ENCODE results near the gene COL18A1. TPM values are rescaled to one million over a fixed set of nuclear protein-coding genes. Genes with fewer than 3 reads are reported as not detected.

COL18A1 gene
- total RNA-seq, 1 experiment from 2014 or later = 0.11 TPM

DNA sequence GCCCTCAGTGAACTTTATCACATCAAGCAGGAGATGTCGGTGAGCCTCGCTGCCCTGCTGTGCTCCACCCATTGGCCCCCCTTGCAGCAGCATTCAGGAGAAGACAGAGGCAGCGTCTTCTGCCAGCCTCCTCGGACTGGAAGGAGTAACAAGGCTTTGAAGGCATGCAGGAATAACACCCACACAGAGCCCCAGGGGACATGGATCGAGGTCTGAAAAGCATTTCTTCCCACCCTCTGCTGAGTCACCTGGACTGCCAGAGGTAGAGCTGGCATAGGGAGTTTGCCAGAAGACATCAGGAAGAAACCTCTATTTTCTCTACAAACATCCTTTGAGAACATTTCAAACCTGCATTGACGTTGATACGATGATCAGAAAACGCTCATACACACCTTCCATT lies 42.9 kb downstream of the COL18A1 start:
- H3K4me1 ChIP-seq (ENCODE audit: low read length) = no peaks in the 10 kb centered on the region
- H3K36me3 ChIP-seq (ENCODE audit: insufficient read depth, low read length) = no peaks in the 10 kb centered on the region
- peaks cover 10% of the 10 kb centered on the region for H3K9me3 ChIP-seq (ENCODE audit: low read length)
- H2AFZ ChIP-seq (ENCODE audit: low read length) = no peak overlapping the region
- H3K9ac ChIP-seq (ENCODE audit: low read length) = no peak overlapping the region
- H3K4me2 ChIP-seq (ENCODE audit: low read depth, low read length, poor library complexity, severe bottlenecking) = no peak overlapping the region
- no peak for DNase-seq
- H3K27me3 ChIP-seq (ENCODE audit: low read length) = no peaks in the 10 kb centered on the region
- H4K20me1 ChIP-seq (ENCODE audit: insufficient read depth, low read depth, low read length) = no peaks in the 10 kb centered on the region
- no peak overlapping the region for H3K4me3 ChIP-seq (ENCODE audit: low read length)
- H3K9me2 ChIP-seq (replicated peaks; ENCODE audit: insufficient read depth, low read length) = no peaks in the 10 kb centered on the region
- H3K27ac ChIP-seq (ENCODE audit: low read length) = no peak overlapping the region
- no peaks in the 10 kb centered on the region for H3K79me2 ChIP-seq (ENCODE audit: low read length)

DNA sequence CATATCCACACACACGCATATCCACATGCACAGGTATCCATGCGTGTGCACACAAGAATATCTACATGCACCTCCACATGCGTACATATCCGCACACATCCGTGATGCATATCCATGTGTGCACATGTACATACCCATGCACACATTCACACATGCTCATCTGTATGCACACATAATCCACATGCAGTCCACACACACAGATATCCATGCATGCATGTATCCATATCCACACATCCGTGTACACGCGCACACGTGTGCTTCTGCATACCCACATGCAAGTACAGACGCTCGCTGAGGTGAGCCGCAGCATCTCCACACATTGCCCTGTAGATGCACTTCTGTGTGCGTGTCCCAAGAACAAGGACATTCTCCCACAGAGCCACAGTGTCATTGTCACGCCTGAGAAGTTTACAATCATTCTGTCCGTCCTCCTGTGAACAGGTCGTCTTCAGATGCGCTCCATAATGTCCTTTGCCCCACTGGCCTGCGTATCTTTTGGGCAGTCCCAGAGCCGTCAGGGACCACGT lies 43.4 kb downstream of the COL18A1 start:
- Histone ChIP-seq H2AFZ (ENCODE audit: low read length) (no peak overlapping the region), H3K27ac (ENCODE audit: low read length) (no peak overlapping the region), H3K4me2 (ENCODE audit: low read depth, low read length, poor library complexity, severe bottlenecking) (no peak overlapping the region), H4K20me1 (ENCODE audit: insufficient read depth, low read depth, low read length) (no peaks in the 10 kb centered on the region), H3K9me2 (replicated peaks; ENCODE audit: insufficient read depth, low read length) (no peaks in the 10 kb centered on the region), H3K9me3 (ENCODE audit: low read length) (peaks cover 14% of the 10 kb centered on the region), H3K9ac (ENCODE audit: low read length) (no peak overlapping the region), H3K27me3 (ENCODE audit: low read length) (no peaks in the 10 kb centered on the region), H3K4me3 (ENCODE audit: low read length) (no peak overlapping the region), H3K4me1 (ENCODE audit: low read length) (no peaks in the 10 kb centered on the region), H3K79me2 (ENCODE audit: low read length) (no peaks in the 10 kb centered on the region), H3K36me3 (ENCODE audit: insufficient read depth, low read length) (no peaks in the 10 kb centered on the region)
- no peak for DNase-seq

DNA sequence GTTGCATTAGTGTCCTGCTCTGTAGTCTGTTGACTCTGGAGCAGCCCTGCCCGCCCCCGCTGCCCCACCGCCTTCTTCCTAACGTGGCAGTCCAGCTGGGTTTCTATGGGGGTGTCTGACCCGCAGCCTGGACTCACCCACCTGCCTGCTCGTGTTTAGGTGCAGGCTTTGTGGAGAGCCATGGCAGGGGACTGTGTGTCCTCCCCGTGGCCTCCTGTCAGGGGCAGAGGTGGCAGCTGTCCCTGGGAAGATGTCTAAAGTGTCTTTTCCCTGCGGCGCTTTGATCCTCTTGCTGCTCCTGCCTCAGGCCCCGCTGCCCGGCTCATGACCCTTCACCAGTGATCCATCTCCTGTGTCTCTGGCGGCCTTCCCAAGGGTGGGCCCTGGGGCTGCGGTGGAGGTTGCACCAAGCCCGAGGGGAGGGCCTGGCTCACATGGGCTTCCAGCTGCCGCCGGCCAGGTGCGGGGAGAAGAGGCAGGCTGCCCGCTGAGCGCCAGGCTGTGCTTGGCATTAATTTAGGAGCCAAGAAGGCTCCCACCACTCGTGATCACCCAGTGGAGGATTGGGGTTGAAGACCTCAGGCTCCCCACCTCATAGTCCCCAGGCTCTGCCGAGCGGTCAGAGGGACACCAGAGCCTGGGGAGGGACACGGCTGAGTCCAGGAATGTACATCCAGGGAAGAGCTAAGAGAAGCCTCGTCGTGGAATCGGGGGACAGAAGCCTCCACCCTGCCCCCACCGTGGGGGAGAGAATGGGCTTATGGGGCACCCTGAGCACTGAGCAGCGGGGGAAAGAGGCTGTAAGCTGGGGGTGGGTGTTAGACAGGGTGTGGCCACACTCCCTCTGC lies 44.1 kb downstream of the COL18A1 start:
- Histone ChIP-seq H3K9me2 (replicated peaks; ENCODE audit: insufficient read depth, low read length) (no peaks in the 10 kb centered on the region), H3K27me3 (ENCODE audit: low read length) (no peaks in the 10 kb centered on the region), H3K27ac (ENCODE audit: low read length) (no peak overlapping the region), H3K9me3 (ENCODE audit: low read length) (peaks cover 14% of the 10 kb centered on the region), H3K4me1 (ENCODE audit: low read length) (no peaks in the 10 kb centered on the region), H3K36me3 (ENCODE audit: insufficient read depth, low read length) (no peaks in the 10 kb centered on the region), H3K79me2 (ENCODE audit: low read length) (no peaks in the 10 kb centered on the region), H4K20me1 (ENCODE audit: insufficient read depth, low read depth, low read length) (no peaks in the 10 kb centered on the region), H3K9ac (ENCODE audit: low read length) (no peak overlapping the region), H3K4me3 (ENCODE audit: low read length) (no peak overlapping the region), H3K4me2 (ENCODE audit: low read depth, low read length, poor library complexity, severe bottlenecking) (no peak overlapping the region), H2AFZ (ENCODE audit: low read length) (no peak overlapping the region)
- no peak for DNase-seq

DNA sequence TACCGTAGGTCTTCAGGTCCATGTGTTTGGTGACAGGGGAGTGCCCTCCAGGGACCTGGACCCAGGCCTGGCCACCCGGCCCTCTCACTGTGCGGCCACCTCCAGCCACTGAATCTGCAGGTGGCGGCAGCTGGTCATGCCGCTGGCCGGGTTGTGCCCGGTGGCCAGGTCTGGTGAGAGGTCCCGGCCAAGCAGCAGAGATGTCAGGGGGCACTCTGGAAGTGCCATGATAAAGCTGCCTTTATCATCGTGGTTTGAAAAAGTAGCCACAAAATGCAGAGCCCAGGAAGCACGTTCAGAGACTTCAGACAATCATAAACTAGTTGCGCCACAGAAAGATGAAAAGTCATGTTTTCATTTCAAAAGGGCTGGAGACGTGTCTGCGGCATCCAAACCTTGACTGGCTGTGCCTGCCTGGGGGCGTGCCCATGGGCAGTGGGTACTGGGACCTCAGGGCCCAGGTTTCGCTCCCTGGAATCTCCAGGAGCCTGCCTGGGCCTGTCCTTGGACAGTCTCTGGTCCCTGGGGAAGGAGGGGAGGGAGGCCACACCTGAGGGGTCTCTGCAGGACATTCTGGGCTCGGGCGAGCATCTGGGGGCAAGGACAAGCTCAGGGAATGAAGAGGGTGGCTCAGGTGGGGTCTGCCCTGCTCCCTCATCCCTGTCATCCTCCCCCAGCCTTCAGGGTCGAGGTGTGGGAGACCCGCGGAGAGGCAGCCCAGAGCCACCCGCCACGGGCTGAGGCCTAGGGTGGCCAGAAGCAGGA lies 44.9 kb downstream of the COL18A1 start:
- Histone ChIP-seq H3K9me2 (replicated peaks; ENCODE audit: insufficient read depth, low read length) (no peaks in the 10 kb centered on the region), H3K79me2 (ENCODE audit: low read length) (no peaks in the 10 kb centered on the region), H3K4me1 (ENCODE audit: low read length) (no peaks in the 10 kb centered on the region), H3K4me3 (ENCODE audit: low read length) (no peak overlapping the region), H2AFZ (ENCODE audit: low read length) (no peak overlapping the region), H4K20me1 (ENCODE audit: insufficient read depth, low read depth, low read length) (no peaks in the 10 kb centered on the region), H3K27ac (ENCODE audit: low read length) (no peak overlapping the region), H3K9ac (ENCODE audit: low read length) (no peak overlapping the region), H3K4me2 (ENCODE audit: low read depth, low read length, poor library complexity, severe bottlenecking) (no peak overlapping the region), H3K36me3 (ENCODE audit: insufficient read depth, low read length) (no peaks in the 10 kb centered on the region), H3K27me3 (ENCODE audit: low read length) (no peaks in the 10 kb centered on the region), H3K9me3 (ENCODE audit: low read length) (peaks cover 14% of the 10 kb centered on the region)
- DNase-seq = no peak

DNA sequence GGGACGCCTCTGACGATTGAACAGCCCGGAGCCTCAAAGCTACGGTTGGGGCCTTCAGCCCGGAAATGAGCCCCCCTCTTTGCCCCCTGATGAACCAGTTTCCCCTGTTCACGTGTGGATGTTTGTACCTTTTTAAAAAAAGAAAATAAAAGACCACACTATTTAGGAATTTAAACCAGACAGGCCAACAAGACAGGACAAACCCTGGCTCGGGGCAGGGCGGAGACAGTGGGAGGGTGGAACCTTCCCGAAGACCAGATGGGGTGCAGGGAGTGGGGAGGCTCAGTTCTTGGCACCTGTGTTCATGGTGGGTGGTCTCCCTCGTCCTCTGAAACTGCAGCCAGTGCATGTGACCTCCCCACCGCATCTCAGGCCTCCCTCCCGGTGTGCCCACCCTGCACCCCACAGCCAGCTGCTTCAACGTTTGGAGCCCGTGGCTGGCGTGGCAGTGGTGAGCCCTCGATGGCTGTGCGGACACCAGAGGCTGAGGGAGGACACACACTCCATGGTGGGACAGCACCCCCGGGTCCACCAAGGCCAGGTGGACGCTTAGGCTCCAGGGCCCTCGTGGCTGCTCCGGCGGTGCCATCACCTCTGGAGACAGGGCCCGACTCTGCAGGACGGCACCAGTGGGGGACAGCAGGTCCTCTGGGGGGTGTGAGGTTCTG lies 45.6 kb downstream of the COL18A1 start:
- Histone ChIP-seq H3K9me2 (replicated peaks; ENCODE audit: insufficient read depth, low read length) (no peaks in the 10 kb centered on the region), H3K9ac (ENCODE audit: low read length) (no peak overlapping the region), H3K27me3 (ENCODE audit: low read length) (no peaks in the 10 kb centered on the region), H3K36me3 (ENCODE audit: insufficient read depth, low read length) (no peaks in the 10 kb centered on the region), H3K4me3 (ENCODE audit: low read length) (no peak overlapping the region), H4K20me1 (ENCODE audit: insufficient read depth, low read depth, low read length) (no peaks in the 10 kb centered on the region), H3K4me1 (ENCODE audit: low read length) (no peaks in the 10 kb centered on the region), H3K79me2 (ENCODE audit: low read length) (no peaks in the 10 kb centered on the region), H3K9me3 (ENCODE audit: low read length) (peaks cover 14% of the 10 kb centered on the region), H3K4me2 (ENCODE audit: low read depth, low read length, poor library complexity, severe bottlenecking) (no peak overlapping the region), H2AFZ (ENCODE audit: low read length) (no peak overlapping the region), H3K27ac (ENCODE audit: low read length) (no peak overlapping the region)
- no peak for DNase-seq

DNA sequence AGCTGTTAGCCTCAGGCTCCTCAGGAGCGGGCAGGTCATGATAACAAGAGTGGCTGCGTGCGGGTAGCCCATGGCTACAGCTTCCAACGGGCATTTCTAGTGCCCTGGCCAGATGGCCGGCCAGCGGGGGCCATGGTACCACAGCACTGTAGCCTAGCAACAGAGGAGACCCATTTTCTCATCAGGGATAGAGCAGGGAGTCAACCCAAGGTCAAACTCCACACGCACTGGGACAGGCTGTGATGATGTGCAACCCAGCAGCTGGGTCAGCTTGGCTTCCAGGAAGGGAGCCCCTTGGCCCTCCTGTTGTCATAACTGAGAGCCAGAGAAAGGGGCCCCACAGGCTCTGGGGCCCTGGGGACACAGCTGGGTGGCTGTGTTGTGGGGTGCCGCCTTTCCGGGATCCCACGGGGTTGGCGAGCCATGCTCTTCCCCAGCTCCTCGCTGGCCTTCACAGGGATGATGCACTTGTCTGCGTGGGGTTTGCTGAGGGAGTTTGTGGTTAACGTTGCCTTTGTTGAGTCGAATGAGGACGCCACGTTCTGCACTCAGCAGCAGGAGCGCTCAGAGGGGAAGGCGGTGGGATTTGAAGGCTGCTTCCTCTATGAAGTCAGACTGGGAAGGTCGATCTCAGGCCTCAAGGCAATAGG lies 46.3 kb downstream of the COL18A1 start:
- no peaks in the 10 kb centered on the region for H4K20me1 ChIP-seq (ENCODE audit: insufficient read depth, low read depth, low read length)
- no peak overlapping the region for H2AFZ ChIP-seq (ENCODE audit: low read length)
- no peak overlapping the region for H3K4me3 ChIP-seq (ENCODE audit: low read length)
- DNase-seq = no peak
- no peaks in the 10 kb centered on the region for H3K4me1 ChIP-seq (ENCODE audit: low read length)
- no peak overlapping the region for H3K9ac ChIP-seq (ENCODE audit: low read length)
- H3K79me2 ChIP-seq (ENCODE audit: low read length) = no peaks in the 10 kb centered on the region
- no peak overlapping the region for H3K4me2 ChIP-seq (ENCODE audit: low read depth, low read length, poor library complexity, severe bottlenecking)
- no peaks in the 10 kb centered on the region for H3K36me3 ChIP-seq (ENCODE audit: insufficient read depth, low read length)
- H3K27me3 ChIP-seq (ENCODE audit: low read length) = no peaks in the 10 kb centered on the region
- H3K9me2 ChIP-seq (replicated peaks; ENCODE audit: insufficient read depth, low read length) = no peaks in the 10 kb centered on the region
- H3K9me3 ChIP-seq (ENCODE audit: low read length) = peaks cover 14% of the 10 kb centered on the region
- H3K27ac ChIP-seq (ENCODE audit: low read length) = no peak overlapping the region

DNA sequence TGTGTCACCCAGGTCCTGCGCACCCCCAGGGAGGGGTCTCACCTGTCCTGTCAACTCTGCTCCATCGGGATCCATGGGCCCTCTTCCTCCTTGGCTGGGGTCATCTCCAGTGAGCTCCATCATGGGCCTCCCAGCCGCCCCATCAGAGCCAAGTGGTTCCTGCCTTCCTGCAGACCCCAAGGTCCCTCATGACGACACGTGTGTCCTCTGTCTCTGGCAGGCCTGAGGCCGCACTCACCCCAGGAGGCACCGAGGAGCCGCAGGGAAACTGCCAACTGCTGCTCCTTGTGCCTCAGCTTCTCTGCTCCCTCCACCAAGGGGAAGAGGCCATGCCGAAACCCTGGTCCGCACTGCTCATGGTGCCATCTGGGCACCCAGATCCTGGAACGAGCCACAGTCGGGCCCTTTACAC lies 46.8 kb downstream of the COL18A1 start:
- Histone ChIP-seq H3K4me2 (ENCODE audit: low read depth, low read length, poor library complexity, severe bottlenecking) (no peak overlapping the region), H3K27me3 (ENCODE audit: low read length) (no peaks in the 10 kb centered on the region), H3K36me3 (ENCODE audit: insufficient read depth, low read length) (no peaks in the 10 kb centered on the region), H3K4me3 (ENCODE audit: low read length) (no peak overlapping the region), H3K9ac (ENCODE audit: low read length) (no peak overlapping the region), H3K9me3 (ENCODE audit: low read length) (peaks cover 11% of the 10 kb centered on the region), H3K79me2 (ENCODE audit: low read length) (no peaks in the 10 kb centered on the region), H2AFZ (ENCODE audit: low read length) (no peak overlapping the region), H3K4me1 (ENCODE audit: low read length) (no peaks in the 10 kb centered on the region), H3K9me2 (replicated peaks; ENCODE audit: insufficient read depth, low read length) (no peaks in the 10 kb centered on the region), H4K20me1 (ENCODE audit: insufficient read depth, low read depth, low read length) (no peaks in the 10 kb centered on the region), H3K27ac (ENCODE audit: low read length) (no peak overlapping the region)
- DNase-seq = no peak
